Keratinocyte (primary cell): ENCODE measurements around the gene IL36RN. TPM values are rescaled to one million over a fixed set of nuclear protein-coding genes. Genes with fewer than 3 reads are reported as not detected.

Source experiments
- DNase-seq: peaks from one replicate; pipeline ENCODE4 v3.0.0-alpha.2; 2011; ENCODE audit warnings: low read depth, missing footprints, low spot score
- FAIRE-seq: peaks from 2 replicates; lab custom pipeline; 2011; peaks lifted over from hg19 to GRCh38; lab: Jason Lieb, UNC
- H2AFZ ChIP-seq: 2 replicates; pipeline ENCODE4 v1.6.0; 2012; ENCODE audit warnings: low read length, control low read depth, inconsistent platforms; ENCODE audit not compliant: control insufficient read depth
- H3K27ac ChIP-seq: 2 replicates; pipeline ENCODE4 v1.5.1; 2011; ENCODE audit warnings: low read length; ENCODE audit not compliant: control insufficient read depth, insufficient read depth
- H3K27me3 ChIP-seq: 3 replicates; pipeline ENCODE4 v1.6.0; 2011; ENCODE audit warnings: low read length; ENCODE audit not compliant: control insufficient read depth, insufficient read depth; ENCODE audit errors: extremely low read depth
- H3K36me3 ChIP-seq, 2 experiments: 2 replicates in 1 of 2; 3 replicates in 1 of 2; pipeline ENCODE4 v1.5.1; 2011; ENCODE audit warnings: low read length in 2 of 2, mild to moderate bottlenecking in 1 of 2; ENCODE audit not compliant: control insufficient read depth in 2 of 2, insufficient read depth in 2 of 2; ENCODE audit errors: extremely low read depth in 1 of 2
- H3K4me1 ChIP-seq: 3 replicates; pipeline ENCODE4 v1.5.1; 2011; ENCODE audit warnings: low read length; ENCODE audit not compliant: control insufficient read depth, insufficient read depth; ENCODE audit errors: extremely low read depth
- H3K4me2 ChIP-seq: 3 replicates; pipeline ENCODE4 v1.6.0; 2011; ENCODE audit warnings: low read depth, low read length; ENCODE audit not compliant: control insufficient read depth, insufficient read depth; ENCODE audit errors: extremely low read depth
- H3K4me3 ChIP-seq, 3 experiments: fragments of 200-600 bp in 1 of 3; sonication (generic) in 1 of 3; 2 replicates in 2 of 3; 3 replicates in 1 of 3; pipeline ENCODE4 v1.5.1; 2011 to 2016; ENCODE audit warnings: low read length in 3 of 3, mild to moderate bottlenecking in 3 of 3, control low read depth in 2 of 3, inconsistent platforms in 1 of 3, low read depth in 1 of 3, mixed read lengths in 1 of 3, mixed run types in 1 of 3, moderate library complexity in 1 of 3; ENCODE audit not compliant: control insufficient read depth in 2 of 3, insufficient read depth in 2 of 3; ENCODE audit errors: extremely low read depth in 1 of 3
- H3K79me2 ChIP-seq: 2 replicates; pipeline ENCODE4 v1.6.0; 2012; ENCODE audit warnings: low read length; ENCODE audit not compliant: control insufficient read depth, insufficient read depth
- H3K9ac ChIP-seq: 3 replicates; pipeline ENCODE4 v1.6.0; 2011; ENCODE audit warnings: low read length; ENCODE audit not compliant: control insufficient read depth, insufficient read depth; ENCODE audit errors: extremely low read depth
- H3K9me1 ChIP-seq: 3 replicates; pipeline ENCODE4 v1.6.0; 2011; ENCODE audit warnings: low read length; ENCODE audit not compliant: control insufficient read depth, insufficient read depth; ENCODE audit errors: extremely low read depth
- H3K9me3 ChIP-seq: 2 replicates; pipeline ENCODE4 v1.5.1; 2012; ENCODE audit warnings: low read depth, low read length; ENCODE audit not compliant: control insufficient read depth
- H4K20me1 ChIP-seq: 3 replicates; pipeline ENCODE4 v1.6.0; 2011; ENCODE audit warnings: low read length; ENCODE audit not compliant: control insufficient read depth, insufficient read depth; ENCODE audit errors: extremely low read depth
- CTCF ChIP-seq, 3 experiments: IDR thresholded peaks in 1 of 3; conservative IDR thresholded peaks in 1 of 3; optimal IDR thresholded peaks in 1 of 3; 2 replicates in 2 of 3; 3 replicates in 1 of 3; pipeline versions ENCODE3 to v1.5.1; 2011; ENCODE audit warnings: low read length in 3 of 3, mild to moderate bottlenecking in 3 of 3, moderate library complexity in 2 of 3, control low read depth in 1 of 3, inconsistent platforms in 1 of 3; ENCODE audit not compliant: insufficient read depth in 2 of 3; ENCODE audit errors: extremely low read depth in 1 of 3
- EZH2 ChIP-seq: IDR thresholded peaks from one replicate; pipeline ENCODE4 v1.6.1; 2012; ENCODE audit warnings: inconsistent platforms, mild to moderate bottlenecking, low read length, moderate library complexity
- dilution Hi-C: fragments of 300-500 bp; cut with MboI; formaldehyde crosslinking; loops from one replicate; pipeline ENCODE4 v1.7.0; 2020; ENCODE audit warnings: low sequenced_read_pairs; ENCODE audit not compliant: extremely low pct_ligation_motif_present
- polyA plus RNA-seq, 5 experiments: library from polyadenylated mRNA; depleted of rRNA in 3 of 5; stranded (reverse) in 3 of 5; stranded (forward) in 1 of 5; unstranded in 1 of 5; fragments of >200 nt; gene quantifications; 1 replicate in 1 of 5; 2 replicates in 3 of 5; 3 replicates in 1 of 5; pipeline versions ENCODE4 v1.2.1 to v1.2.3, GENCODE V29; 2011 to 2012; ENCODE audit warnings: missing spikeins in 2 of 5, low read depth in 1 of 5, low replicate concordance in 1 of 5

The IL36RN gene
- polyA plus RNA-seq, 1 donor (not counting 4 experiments of a cell fraction or from before 2014, with no cell fraction given), result 3.9 TPM

- dilution Hi-C loops, result no loop called here
- no peak for FAIRE-seq
Observed at GRCh38 chr2:113025737-113026136, 33.3 kb upstream of the IL36RN start.

DNA sequence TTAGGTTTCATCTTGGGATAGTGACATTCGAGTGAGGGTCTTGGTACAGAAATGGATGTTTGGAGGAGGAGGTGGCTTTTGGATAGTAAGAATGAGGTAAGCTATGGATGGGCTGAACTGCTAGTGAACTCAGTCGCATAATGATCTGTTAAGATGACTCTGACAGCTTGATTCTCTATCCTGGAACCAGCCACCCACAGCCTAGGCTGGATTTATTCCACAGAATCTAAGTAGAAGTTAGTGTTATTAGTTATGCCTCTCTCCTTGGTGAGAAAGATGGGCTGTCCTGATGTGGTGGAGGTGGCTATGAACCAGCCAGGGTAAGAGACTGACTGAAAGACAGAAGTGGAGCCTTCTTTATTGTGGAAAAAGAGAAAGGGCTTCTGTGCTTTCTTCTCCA, 31.3 kb upstream of the IL36RN start:
- FAIRE-seq, result no peak

More at GRCh38 chr2:113025737-113026136, 33.3 kb upstream of the IL36RN start:
- peaks cover 16% of the 10 kb centered on the region for H3K27me3 ChIP-seq
- DNase-seq, result no peak
- no peaks in the 10 kb centered on the region for H3K79me2 ChIP-seq
- H3K4me2 ChIP-seq, result no peak overlapping the region
- TF ChIP-seq EZH2 (no peak), CTCF (optimal IDR thresholded peaks at IDR 0.05 in 1 of 3, IDR thresholded peaks at IDR 0.05 in 1 of 3, conservative IDR thresholded peaks at IDR 0.05 in 1 of 3; ENCODE audit: extremely low read depth in 1 of 3, insufficient read depth in 2 of 3, low read length in 3 of 3) (no peak)
- no peaks in the 10 kb centered on the region for H3K4me1 ChIP-seq
- no peak overlapping the region for H3K9ac ChIP-seq
- H2AFZ ChIP-seq, result no peak overlapping the region
- H3K4me3 ChIP-seq, result no peak overlapping the region
- H3K27ac ChIP-seq, result no peak overlapping the region
- no peaks in the 10 kb centered on the region for H3K9me1 ChIP-seq
- H3K36me3 ChIP-seq, result no peaks in the 10 kb centered on the region
- no peaks in the 10 kb centered on the region for H4K20me1 ChIP-seq
- no peaks in the 10 kb centered on the region for H3K9me3 ChIP-seq

More for the DNA sequence above, 31.3 kb upstream of the IL36RN start:
- Histone ChIP-seq H3K4me2 (no peak overlapping the region), H3K27me3 (peaks cover 21% of the 10 kb centered on the region), H3K36me3 (no peaks in the 10 kb centered on the region), H3K9ac (no peak overlapping the region), H3K4me1 (no peaks in the 10 kb centered on the region), H3K9me3 (no peaks in the 10 kb centered on the region), H3K9me1 (no peaks in the 10 kb centered on the region), H3K4me3 (no peak overlapping the region), H3K79me2 (no peaks in the 10 kb centered on the region), H3K27ac (no peak overlapping the region), H4K20me1 (no peaks in the 10 kb centered on the region), H2AFZ (no peak overlapping the region)
- no peak for DNase-seq
- dilution Hi-C loops, result no loop called here
- TF ChIP-seq CTCF (optimal IDR thresholded peaks at IDR 0.05 in 1 of 3, IDR thresholded peaks at IDR 0.05 in 1 of 3, conservative IDR thresholded peaks at IDR 0.05 in 1 of 3; ENCODE audit: extremely low read depth in 1 of 3, insufficient read depth in 2 of 3, low read length in 3 of 3) (no peak), EZH2 (no peak)
